Right renal pelvis (tissue), 4 donors: Measurements from ENCODE around the gene POLN. TPM values are rescaled to one million over a fixed set of nuclear protein-coding genes. Genes with fewer than 3 reads are reported as not detected.
A peak's percentile ranks its signal among the peaks of the same experiment; 100 is the strongest.

Experiments
- DNase-seq, 4 donors: peaks; one replicate each; pipeline ENCODE4 v3.0.0-alpha.2; 2013; ENCODE audit warnings: low read depth in 4 of 4, low spot score in 3 of 4, missing footprints in 1 of 4
- polyA plus RNA-seq, 4 donors: library from polyadenylated mRNA; unstranded; fragments of 120-200 nt; gene quantifications; one replicate each; pipeline ENCODE4 v1.2.1, GENCODE V29; 2013; ENCODE audit not compliant: insufficient read length in 4 of 4

POLN gene
- 1 to 10 TPM; 2.4 to 3.5 (median 3.0) TPM for polyA plus RNA-seq

- peak; percentile 94 to 98 (median 96) for DNase-seq
Measured at GRCh38 chr4:2241410-2242353, at the start of gene POLN, which contains the start of gene HAUS3. POLN (minus strand) TSS chr4:2242121; CDS start chr4:2229231, 12,890 bp downstream. HAUS3 (minus strand) TSS chr4:2242121; CDS start chr4:2240946, 1,175 bp downstream.

GRCh38 chr4:2290974-2291704 lies 49.2 kb upstream of the POLN start:
- no peak for DNase-seq

GRCh38 chr4:2290488-2290887 lies 48.6 kb upstream of the POLN start:
- DNase-seq = no peak

- no peak for DNase-seq
Measured at GRCh38 chr4:2289955-2290333, 48.0 kb upstream of the POLN start.

GRCh38 chr4:2289311-2289954 lies 47.5 kb upstream of the POLN start:
- no peak for DNase-seq

GRCh38 chr4:2288051-2288541 lies 46.2 kb upstream of the POLN start:
- no peak for DNase-seq

- DNase-seq = no peak
Measured at GRCh38 chr4:2287594-2287915, 45.6 kb upstream of the POLN start.

- DNase-seq = no peak
Measured at GRCh38 chr4:2286904-2287593, 45.1 kb upstream of the POLN start.

- no peak for DNase-seq
Measured at GRCh38 chr4:2285613-2286381, 43.9 kb upstream of the POLN start.

GRCh38 chr4:2284934-2285612 lies 43.2 kb upstream of the POLN start:
- no peak for DNase-seq

GRCh38 chr4:2284161-2284933 lies 42.4 kb upstream of the POLN start:
- no peak for DNase-seq

GRCh38 chr4:2283199-2283711 lies 41.3 kb upstream of the POLN start:
- no peak for DNase-seq

- DNase-seq = no peak
Measured at GRCh38 chr4:2281575-2282343, 39.8 kb upstream of the POLN start.

GRCh38 chr4:2280531-2281300 lies 38.8 kb upstream of the POLN start:
- no peak for DNase-seq

GRCh38 chr4:2277956-2278355 lies 36.0 kb upstream of the POLN start:
- DNase-seq = no peak

GRCh38 chr4:2276581-2277325 lies 34.8 kb upstream of the POLN start:
- DNase-seq = no peak
